Cerebellar nuclear complex (tissue), 1 donor: ENCODE data around the gene MFSD2A.
"Not testable (repeated sequence)": the region's sequence is repeated elsewhere in the genome, so short reads cannot be mapped to it uniquely, and the experiment has no call there.

Source experiments
- DNase-seq, 2 experiments: peaks; one replicate each; lab custom pipeline; 2025; lab: John Stamatoyannopoulos, UW

Gene MFSD2A

DNA sequence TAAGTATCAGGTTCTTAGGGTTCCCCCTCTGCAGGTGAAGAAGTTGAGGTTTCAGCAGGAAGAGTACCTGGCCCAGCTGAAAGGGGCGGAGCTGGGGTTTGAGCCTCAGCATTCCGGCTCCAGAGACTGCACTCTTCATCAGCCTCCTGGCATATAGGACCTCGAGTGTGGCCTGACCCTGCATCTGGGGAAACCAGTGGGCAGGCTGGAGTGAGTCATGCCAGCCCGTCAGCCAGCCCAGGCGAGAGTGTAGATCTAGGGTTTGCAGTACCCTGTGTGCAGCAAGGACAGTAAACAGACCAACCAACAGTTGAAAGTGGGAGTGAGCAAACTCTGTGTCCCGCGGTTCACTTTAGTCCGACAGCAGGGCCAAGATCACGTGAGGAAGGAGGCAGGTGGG lies 14.1 kb downstream of the MFSD2A start:
- no peak for DNase-seq

DNA sequence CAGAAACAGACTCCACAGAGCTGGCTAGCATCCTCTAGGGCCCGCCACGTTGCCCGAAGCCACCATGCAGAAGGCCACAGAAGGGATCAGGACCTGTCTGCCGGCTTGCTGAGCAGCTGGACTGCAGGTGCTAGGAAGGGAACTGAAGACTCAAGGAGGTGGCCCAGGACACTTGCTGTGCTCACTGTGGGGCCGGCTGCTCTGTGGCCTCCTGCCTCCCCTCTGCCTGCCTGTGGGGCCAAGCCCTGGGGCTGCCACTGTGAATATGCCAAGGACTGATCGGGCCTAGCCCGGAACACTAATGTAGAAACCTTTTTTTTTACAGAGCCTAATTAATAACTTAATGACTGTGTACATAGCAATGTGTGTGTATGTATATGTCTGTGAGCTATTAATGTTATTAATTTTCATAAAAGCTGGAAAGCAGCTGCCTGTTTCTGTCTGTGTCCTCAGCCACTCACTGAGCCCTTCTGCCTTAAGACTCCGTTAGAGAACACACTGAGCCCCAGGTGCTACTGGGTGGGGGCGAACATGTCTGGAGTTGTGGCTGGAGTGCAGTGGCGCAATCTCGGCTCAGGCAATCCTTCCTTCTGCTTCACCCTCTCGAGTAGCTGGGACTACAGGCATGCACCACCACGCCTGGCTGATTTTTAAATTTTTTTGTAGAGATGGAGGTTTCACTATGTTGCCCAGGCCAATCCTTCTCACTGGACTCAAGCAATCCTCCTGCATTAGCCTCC lies 14.8 kb downstream of the MFSD2A start:
- no peak for DNase-seq

DNA sequence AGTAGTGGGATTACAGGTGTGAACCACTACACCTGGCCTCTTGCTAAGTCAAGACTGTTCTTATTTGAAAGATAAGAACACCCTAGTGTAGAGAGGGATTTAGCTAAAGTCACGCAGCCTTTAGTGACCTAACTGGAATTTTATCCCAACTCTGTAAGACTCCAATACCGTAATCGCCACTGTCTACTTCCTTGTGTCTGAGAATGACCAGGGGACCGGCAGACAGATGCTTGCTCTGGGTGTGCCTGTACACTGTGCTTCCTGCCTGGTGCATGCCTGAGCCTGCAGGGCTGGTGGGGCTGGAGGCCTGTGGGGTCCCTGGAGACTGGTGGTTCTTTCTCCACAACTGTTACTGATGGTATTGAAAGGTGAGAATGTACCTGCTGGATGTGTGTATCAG lies 15.3 kb downstream of the MFSD2A start:
- DNase-seq = no peak

DNA sequence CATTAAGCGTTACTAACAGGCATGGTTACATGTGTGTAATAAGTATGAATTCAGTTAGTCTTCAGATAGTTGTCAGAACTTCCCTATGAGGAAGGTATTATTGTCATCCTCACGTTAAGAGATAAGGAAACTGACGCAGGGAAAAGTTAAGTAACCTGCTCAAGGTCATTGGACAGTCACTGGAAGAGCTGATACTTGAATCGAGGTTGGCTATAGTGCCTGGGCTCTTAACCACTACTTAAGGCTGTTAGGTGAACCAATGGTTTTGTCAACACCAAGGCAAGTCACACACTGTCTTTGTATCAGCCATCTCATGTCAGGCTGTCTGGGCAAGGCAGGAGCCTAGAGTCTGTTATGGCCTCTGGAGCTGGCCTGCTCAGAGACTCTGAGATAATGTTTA lies 16.2 kb downstream of the MFSD2A start:
- no peak for DNase-seq

DNA sequence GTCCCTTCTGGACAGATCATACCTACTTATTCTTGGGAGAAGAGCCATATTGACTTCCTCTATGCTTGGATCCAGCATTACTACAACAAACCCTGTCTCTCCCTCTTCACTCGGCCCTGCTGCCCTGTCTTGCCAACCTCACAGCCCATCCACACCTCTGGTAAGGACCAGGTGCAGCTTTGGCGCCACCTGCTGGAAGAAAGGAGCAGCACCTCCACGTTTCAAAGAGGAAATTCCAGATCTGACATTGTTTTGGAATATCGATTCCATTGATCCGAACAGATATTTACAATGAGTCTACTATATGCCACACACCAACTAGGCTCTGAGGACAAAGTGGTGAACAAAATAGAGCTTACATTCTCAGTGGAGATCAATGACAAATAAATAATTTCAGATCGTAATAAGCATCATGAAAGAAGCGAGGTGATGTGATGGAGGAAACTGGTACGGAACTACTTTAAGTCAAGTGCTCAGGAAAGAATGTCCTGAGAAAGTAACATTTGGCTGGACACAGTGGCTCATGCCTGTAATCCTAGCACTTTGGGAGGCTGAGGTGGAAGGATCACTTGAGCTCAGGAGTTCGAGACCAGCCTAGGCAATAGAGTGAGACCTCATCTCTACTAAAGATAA lies 18.7 kb downstream of the MFSD2A start:
- DNase-seq = no peak

DNA sequence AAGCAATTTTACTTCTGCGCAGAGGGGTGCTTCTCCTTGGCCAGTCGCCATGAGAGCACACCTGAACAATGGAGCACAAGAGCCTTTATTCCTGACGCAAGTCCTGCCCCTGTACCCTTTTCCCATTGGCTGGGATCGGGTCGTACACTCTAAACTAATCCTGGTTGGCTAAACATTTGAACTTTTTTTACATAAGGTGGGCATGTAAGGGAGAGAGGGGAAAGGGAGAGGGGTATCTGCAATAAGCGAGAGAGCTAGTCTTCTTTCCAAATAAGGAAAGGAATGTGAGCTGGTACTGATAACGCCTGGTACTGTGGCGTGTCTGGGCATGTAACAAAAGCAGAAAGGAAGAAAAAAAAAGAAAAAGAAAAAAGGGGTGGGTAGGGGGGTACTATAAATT lies 21.8 kb downstream of the MFSD2A start:
- no peak for DNase-seq

DNA sequence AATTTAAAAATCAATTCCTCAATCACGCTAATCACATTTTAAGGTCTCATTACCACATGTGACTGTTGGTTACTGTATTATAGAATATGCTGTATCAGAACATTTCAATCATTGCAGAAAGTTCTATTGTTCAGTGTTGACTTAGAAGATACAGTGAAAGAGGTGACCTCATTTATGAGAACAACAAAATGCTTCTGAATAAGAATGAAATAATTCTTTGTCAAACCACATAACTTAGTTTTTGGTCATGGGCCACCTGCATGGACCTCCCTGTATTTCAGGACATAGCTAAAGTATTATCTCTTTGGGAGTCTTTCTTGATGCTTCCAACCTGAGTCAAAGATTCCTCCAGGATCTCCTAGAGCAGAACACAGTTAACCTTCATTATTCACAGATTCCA lies 22.3 kb downstream of the MFSD2A start:
- DNase-seq = no peak

DNA sequence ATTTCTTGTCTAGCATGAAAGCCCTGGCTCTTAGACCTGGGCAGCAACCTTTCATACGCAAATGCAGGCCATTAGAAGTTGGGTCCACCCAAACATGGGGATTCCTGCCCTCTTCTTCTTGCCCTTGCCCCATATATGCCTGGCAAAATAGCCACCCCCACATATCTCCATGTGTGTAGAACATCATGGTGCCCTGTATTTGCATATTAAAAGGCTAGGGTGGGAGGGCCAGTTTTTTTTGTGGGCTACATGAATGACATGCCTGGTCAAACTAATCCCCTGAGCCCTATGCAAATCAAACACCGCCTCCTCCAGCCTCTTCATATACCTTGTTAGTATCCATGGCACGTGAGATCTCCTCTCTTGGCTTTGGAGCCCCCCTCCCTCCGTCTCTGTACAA lies 24.7 kb downstream of the MFSD2A start:
- DNase-seq = no peak

DNA sequence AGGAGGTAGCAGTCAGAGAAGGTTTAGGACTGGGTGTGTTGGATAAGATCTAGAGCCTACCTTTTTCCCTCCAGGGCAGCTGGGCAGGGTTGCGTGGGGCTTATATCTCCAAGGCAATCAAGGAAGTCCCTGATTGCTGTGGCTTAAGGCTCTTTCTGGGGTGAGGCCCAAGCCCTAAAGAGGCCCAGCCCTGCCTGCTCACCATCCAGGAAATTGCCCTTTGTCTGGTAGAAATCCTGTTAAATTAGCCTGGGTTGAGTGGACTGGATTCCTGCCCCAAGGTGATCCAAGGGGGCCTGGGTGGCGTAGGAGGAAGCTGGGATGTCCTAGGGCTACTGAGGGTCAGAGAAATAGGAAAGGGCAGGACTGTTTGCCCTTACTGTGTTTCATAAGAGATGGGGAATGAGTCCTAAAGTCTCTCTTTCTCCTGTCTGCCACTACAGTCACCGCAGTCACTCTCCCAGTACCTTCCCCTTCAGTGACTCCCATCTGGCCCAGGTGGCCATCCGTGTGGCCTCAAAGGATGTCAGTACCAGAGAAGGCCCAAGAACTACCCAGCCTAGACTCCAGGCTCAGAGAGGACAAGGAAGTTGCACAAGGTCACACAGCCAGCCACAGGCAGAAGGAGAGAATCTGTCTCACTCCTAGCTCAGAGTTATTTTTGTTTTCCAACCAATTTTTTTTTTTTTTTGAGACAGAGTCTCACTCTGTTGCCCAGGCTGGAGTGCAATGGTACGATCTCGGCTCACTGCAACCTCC lies 25.8 kb downstream of the MFSD2A start:
- DNase-seq = no peak

DNA sequence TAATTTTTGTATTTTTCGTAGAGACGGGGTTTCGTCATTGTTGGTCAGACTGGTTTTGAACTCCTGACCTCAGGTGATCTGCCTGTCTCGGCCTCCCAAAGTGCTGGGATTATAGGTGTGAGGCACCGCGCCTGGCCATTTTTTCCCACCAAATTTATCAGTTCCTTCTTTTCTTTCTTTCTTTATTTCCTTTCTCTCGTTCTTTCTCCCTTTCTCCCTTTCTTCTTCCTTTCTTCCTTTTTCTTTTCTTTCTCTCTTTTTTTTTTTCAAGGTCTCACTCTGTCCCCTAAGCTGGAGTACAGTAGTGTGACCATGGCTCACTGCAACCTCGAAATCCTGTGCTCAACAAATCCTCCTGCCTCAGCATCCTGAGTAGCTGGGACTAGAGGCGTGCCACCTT lies 26.4 kb downstream of the MFSD2A start:
- no peak for DNase-seq

DNA sequence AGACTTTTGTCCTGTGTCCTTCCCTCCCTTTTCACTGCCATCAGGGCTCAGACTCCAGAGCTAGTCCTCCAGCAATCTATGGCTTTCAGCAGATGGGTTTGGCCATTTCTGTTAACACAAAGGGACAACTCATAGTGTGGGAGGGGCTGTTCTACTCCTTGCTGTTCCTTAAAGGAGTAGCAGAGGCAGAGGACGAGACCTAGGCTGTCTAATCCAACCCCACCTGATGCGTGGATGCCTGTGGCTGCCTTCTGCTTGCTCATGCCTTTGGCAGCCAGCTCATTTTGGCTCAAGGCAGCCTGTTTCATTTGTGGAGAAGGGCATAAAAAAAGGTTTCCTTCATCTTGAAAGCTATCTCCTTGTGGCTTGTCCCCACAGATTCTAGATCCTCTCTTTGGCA lies 27.0 kb downstream of the MFSD2A start:
- no peak for DNase-seq

DNA sequence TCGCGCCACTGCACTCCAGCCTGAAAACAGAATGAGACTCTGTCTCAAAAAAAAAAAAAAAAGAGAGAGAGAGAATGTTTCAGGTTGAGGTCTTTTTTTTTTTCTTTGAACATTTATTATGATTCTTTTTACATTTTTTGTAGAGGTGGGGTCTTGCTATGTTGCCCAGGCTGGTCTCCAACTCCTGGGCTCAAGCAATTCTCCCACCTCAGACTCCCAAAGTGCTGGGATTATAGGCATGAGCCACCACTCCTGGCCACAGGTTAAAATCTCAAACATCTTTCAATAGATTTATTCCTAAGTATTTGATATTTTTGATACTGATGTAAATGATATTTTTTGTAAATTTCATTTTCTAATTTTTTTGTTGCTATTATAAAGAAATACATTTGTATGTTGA lies 29.5 kb downstream of the MFSD2A start:
- not testable (repeated sequence) for DNase-seq

DNA sequence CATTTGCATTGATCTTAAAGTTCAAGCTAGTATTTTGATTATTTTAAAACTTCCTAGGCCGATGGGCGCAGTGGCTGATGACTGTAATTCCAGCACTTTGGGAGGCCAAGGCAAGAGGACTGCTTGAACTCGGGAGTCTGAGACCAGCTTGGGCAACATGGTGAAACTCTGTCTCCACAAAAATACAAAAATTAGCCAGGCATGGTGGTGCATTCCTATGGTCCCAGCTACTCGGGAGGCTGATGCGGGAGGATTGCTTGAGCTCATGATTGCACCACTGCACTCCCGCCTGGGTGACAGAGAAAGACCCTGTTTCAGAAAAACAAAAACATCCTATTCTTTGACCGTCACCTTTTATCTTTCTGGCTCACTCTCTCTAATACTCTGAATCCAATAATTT lies 30.0 kb downstream of the MFSD2A start:
- no peak for DNase-seq

DNA sequence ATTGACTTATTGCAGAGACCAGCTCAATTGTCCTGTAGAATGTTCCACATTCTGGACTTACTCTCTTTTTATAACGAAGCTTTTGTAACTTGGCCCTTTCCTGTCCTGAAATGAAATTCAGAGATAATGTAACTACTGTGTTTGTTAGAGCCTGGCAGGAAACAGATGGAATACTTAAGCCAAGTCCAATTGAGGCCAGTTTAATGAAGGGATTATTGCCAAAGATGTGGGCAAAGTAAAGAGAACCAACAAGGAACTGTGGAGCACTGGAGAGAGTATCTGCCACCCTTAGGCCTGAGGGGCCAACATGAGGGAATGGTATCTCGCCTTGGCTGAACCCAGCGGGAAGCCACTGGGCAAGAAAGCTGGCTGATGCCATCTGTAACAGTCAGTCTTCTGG lies 32.9 kb downstream of the MFSD2A start:
- DNase-seq = no peak

DNA sequence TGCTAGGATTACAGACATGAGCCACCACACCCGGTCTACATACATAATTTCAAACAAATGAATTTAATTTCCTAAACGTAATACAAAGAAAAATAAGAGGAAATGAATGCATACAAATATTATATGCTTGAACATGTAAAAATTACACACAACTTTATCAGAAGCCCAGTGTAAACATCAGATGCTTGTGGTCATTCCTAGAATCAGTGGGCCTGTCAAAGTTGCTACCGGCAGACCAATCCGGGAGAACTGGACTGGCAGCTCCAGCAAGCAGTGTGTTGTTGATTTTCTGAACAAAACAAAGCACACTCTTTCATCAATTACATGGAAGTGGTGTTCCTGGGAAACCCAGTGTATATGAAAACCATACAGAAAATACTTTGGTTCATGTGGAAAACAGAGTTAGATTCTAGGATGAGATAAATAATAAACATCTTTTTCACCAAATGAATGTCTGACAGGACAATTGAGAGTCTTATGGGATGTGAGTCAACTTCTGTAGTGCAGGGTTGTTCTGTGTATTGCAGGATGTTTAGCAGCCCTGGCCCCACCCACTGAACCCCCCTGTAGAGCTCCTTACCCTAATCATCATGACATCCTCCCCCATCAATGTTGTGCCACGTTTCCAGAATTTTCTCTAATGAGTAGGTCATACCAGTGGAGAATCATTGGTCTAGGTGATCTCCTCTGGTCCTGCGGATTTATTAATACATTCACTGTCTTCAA lies 33.8 kb downstream of the MFSD2A start:
- DNase-seq = no peak

DNA sequence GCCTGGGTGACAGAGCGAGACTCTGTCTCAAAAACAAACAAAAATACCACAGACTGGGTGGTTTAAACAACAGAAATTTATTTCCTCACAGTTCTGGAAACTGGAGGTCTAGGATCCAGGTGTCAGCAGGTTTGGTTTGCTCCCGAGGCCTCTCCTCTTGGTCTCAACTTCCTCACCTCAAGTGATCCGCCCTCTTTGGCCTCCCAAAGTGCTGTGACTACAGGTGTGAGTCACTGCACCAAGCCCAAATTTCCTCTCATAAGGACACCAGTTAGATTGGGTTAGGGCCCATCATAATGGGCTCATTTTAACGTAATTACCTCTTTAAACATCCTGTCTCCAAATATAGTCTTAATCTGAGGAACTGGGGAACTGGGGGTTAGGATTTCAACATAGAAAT lies 35.5 kb downstream of the MFSD2A start:
- DNase-seq = no peak

DNA sequence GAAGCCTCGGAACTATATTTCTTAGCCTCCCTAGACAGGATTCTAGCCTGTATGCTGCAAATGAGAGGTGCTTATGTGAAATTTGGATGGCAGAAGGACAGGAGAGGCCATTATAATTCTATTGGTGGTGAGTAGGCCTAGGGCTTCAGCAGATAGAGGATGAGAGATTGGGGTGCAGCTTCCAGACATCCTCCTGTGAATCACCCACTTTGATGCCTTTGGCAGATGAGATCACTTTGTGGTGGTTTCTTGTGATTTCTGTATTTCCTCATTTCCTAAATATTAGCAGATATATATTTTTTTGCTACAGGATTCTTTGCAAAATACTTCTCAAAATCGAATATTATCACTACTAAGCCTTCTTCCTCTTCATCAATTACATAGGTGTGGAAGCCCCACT lies 37.3 kb downstream of the MFSD2A start:
- DNase-seq = no peak

DNA sequence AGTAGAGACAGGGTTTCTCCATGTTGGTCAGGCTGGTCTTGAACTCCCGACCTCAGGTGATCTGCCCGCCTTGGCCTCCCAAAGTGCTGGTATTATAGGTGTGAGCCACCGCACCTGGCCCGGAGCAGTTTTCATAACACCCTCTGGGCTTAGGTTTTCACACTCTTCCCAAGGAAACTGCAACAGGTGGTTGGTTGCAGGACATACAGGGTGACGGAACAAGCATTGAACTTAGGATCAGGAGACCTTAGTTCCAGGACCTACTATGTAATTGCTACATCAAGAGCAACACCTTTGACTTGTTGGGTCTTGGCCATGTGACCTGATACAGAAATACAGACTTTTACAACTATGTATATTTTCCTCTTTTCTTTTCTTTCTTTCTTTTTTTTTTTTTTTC lies 37.9 kb downstream of the MFSD2A start:
- DNase-seq = no peak

DNA sequence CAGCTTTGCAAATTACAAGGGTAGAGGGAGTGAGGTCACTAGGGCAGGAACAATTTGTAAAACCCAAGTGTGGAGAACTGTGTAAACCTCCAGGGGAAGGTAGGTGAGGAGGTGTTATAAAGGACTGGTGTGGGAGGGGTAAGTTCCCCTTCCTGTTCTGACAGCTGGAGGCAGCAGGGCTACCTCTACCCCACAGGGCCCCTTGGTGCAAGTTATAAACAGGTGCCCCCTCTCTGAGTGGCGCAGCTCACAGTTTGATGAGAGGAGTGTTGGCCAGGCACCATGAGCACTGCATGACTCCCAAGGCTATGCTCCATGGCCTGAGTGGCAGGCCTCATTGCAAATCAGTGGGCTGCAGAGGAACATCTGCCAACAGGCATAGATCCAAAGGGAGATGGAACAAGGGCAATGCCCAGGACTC lies 41.0 kb downstream of the MFSD2A start:
- DNase-seq = no peak

DNA sequence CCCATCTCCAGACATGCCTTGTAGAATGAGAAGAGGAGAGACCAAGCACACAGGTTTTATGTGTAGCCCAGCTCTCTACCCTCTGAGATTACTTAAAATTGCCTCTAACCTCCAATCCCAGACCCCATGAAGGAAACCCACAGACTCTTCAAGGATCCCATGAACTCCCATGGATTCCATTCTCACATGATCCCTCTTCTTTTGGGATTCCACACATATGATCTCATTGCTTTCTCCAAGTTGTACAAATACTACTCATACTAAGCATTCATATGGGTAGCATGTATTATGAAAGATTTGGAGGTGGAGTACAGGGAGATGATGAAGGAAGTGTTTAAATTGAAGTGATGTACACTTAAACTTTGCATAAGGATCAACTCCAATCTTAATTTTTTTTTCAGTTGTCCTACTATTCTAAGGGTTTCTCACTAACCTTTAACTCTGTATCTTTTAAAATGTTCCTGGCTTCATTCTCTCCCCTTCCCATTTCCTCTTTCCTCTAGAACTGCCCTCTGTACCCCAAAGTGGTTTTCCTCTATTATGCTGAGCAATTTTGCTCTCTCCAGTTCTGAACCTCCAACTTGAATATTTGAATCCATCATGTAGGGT lies 41.6 kb downstream of the MFSD2A start:
- DNase-seq = no peak

DNA sequence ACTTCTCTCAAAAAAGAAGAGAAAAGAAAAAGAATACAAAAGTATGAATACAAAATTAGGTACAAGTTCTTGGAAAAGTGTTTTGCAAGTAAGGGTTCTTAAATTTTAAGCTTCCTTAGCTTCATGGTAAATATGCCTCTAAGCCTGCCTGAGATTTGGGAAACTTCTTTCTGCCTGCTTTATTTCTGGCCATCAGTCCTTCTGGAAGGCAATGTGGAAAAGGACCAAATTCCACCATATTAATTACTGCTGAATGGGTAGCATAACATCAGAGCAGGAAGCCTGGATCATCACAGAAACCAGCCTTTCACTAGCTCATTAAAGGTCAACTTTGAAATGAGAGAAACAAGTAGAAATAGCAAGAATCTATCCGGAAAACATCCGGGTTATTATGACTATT lies 46.5 kb downstream of the MFSD2A start:
- no peak for DNase-seq
